PC-9 (cell line): ENCODE measurements around the gene GPBP1. TPM values are rescaled to one million over a fixed set of nuclear protein-coding genes. Genes with fewer than 3 reads are reported as not detected.

Experiments
- BruUV-seq: library from RNA; stranded (reverse); fragments of 400-500 nt; replicated peaks from 2 replicates; lab custom pipeline; 2021; lab: Mats Ljungman, UMichigan
- CTCF ChIA-PET: fragments of 300-600 bp; sonication (Branson Sonifier 250); formaldehyde crosslinking; loops from one replicate; lab custom pipeline; 2022; ENCODE audit warnings: antibody characterized with exemption; lab: Charles Lee
- POLR2A ChIA-PET: fragments of 300-600 bp; sonication (Branson Sonifier 250); formaldehyde crosslinking; loops from one replicate; lab custom pipeline; 2022; ENCODE audit warnings: antibody characterized with exemption; ENCODE audit not compliant: unreplicated experiment; lab: Charles Lee
- DNase-seq, 2 experiments: peaks; one replicate each; pipeline versions ENCODE4 v3.0.0 to v3.0.0-alpha.2; 2015 to 2022; ENCODE audit warnings: mixed read lengths in 1 of 2
- H2AFZ ChIP-seq: fragments of 200-600 bp; sonication (generic); 2 replicates; pipeline ENCODE4 v1.8.1; 2017; ENCODE audit warnings: antibody characterized with exemption
- H3F3A ChIP-seq: fragments of 200-600 bp; sonication (generic); 2 replicates; pipeline ENCODE4 v1.8.1; 2017; ENCODE audit warnings: antibody characterized with exemption, mild to moderate bottlenecking, low read depth; ENCODE audit not compliant: insufficient read depth
- H3K27ac ChIP-seq: fragments of 200-600 bp; sonication (generic); 2 replicates; pipeline ENCODE4 v1.6.1; 2016; ENCODE audit warnings: mixed run types
- H3K27me3 ChIP-seq: fragments of 200-600 bp; sonication (generic); 2 replicates; pipeline ENCODE4 v1.6.1; 2016; ENCODE audit warnings: low read depth, mixed run types; ENCODE audit not compliant: insufficient read depth
- H3K36me3 ChIP-seq: fragments of 200-600 bp; sonication (generic); 2 replicates; pipeline ENCODE4 v1.6.1; 2016; ENCODE audit warnings: low read depth, mixed run types
- H3K4me1 ChIP-seq: fragments of 200-600 bp; sonication (generic); replicated peaks from 2 replicates; pipeline ENCODE4 v1.6.1; 2016; ENCODE audit warnings: mixed run types; ENCODE audit not compliant: insufficient read depth
- H3K4me2 ChIP-seq: fragments of 200-600 bp; sonication (generic); 2 replicates; pipeline ENCODE4 v1.6.1; 2017; ENCODE audit warnings: mixed run types
- H3K4me3 ChIP-seq: fragments of 200-600 bp; sonication (generic); 2 replicates; pipeline ENCODE4 v1.6.1; 2016; ENCODE audit warnings: mixed run types
- H3K79me2 ChIP-seq: fragments of 200-600 bp; sonication (generic); 2 replicates; pipeline ENCODE4 v1.6.1; 2017; ENCODE audit warnings: low read depth, mixed run types
- H3K9me2 ChIP-seq: fragments of 200-600 bp; sonication (generic); 2 replicates; pipeline ENCODE4 v1.8.1; 2017; ENCODE audit warnings: mild to moderate bottlenecking; ENCODE audit not compliant: insufficient read depth
- H3K9me3 ChIP-seq: fragments of 200-600 bp; sonication (generic); 2 replicates; pipeline ENCODE4 v1.8.1; 2016; ENCODE audit warnings: low read depth; ENCODE audit not compliant: insufficient read depth
- H4K20me1 ChIP-seq: fragments of 200-600 bp; sonication (generic); 2 replicates; pipeline ENCODE4 v1.8.1; 2017; ENCODE audit not compliant: insufficient read depth
- CTCF ChIP-seq: fragments of 200-600 bp; sonication (generic); conservative IDR thresholded peaks from 2 replicates; pipeline ENCODE4 v1.6.1; 2017; ENCODE audit warnings: mixed run types, antibody characterized with exemption, mild to moderate bottlenecking, moderate library complexity
- EZH2 ChIP-seq: fragments of 200-600 bp; sonication (generic); IDR thresholded peaks from 2 replicates; pipeline ENCODE4 v1.8.0; 2017; ENCODE audit warnings: antibody characterized with exemption, low read depth
- intact Hi-C: fragments of 100-400 bp; cut with micrococcal nuclease; formaldehyde crosslinking; loops from one replicate; pipeline ENCODE4 v1.10.0; 2022; ENCODE audit not compliant: unreplicated experiment
- total RNA-seq: library from RNA; stranded (reverse); gene quantifications from 2 replicates; pipeline ENCODE4 v1.2.3, GENCODE V29; 2021

The GPBP1 gene
- total RNA-seq, 1 experiment from 2014 or later: 75.0 TPM

GRCh38 chr5:57202811-57203210 is 29.0 kb downstream of the GPBP1 start:
- Histone ChIP-seq H3K4me2 (no peak overlapping the region), H3K4me3 (no peak overlapping the region), H3K79me2 (peaks cover 99% of the 10 kb centered on the region), H4K20me1 (peaks cover 38% of the 10 kb centered on the region), H3K9me3 (no peaks in the 10 kb centered on the region; the same call in 1 of the 2 replicates), H3F3A (peaks cover 22% of the 10 kb centered on the region), H3K9me2 (no peaks in the 10 kb centered on the region), H3K36me3 (peaks cover 37% of the 10 kb centered on the region), H3K27me3 (no peaks in the 10 kb centered on the region), H3K27ac (no peak overlapping the region), H3K4me1 (peaks cover 8% of the 10 kb centered on the region), H2AFZ (no peak overlapping the region)
- POLR2A ChIA-PET: no interaction called here
- no TSS peak for BruUV-seq
- intact Hi-C loops: no loop called here
- no peak for DNase-seq
- CTCF ChIA-PET: no interaction called here
- TF ChIP-seq CTCF: no peak
- TF ChIP-seq EZH2: no peak

GRCh38 chr5:57207007-57207653 is 33.3 kb downstream of the GPBP1 start:
- peaks cover 7% of the 10 kb centered on the region for H4K20me1 ChIP-seq
- DNase-seq: no peak
- peaks cover 29% of the 10 kb centered on the region for H3K36me3 ChIP-seq
- no TSS peak for BruUV-seq
- no peaks in the 10 kb centered on the region for H3K27me3 ChIP-seq
- CTCF ChIA-PET: no interaction called here
- no peak overlapping the region for H3K27ac ChIP-seq
- H3K4me2 ChIP-seq: no peak overlapping the region
- no peak for TF ChIP-seq EZH2
- no peak for TF ChIP-seq CTCF
- peaks cover 18% of the 10 kb centered on the region for H3K4me1 ChIP-seq
- H3K4me3 ChIP-seq: no peak overlapping the region
- H3K79me2 ChIP-seq: peaks cover 100% of the 10 kb centered on the region
- intact Hi-C loops: no loop called here
- H3K9me3 ChIP-seq: peaks cover 11% of the 10 kb centered on the region; the same call in 1 of the 2 replicates
- H3K9me2 ChIP-seq: no peaks in the 10 kb centered on the region
- no peak overlapping the region for H2AFZ ChIP-seq
- POLR2A ChIA-PET: no interaction called here
- H3F3A ChIP-seq: peaks cover 26% of the 10 kb centered on the region

GRCh38 chr5:57207681-57208080 is 33.8 kb downstream of the GPBP1 start:
- intact Hi-C loops: no loop called here
- Histone ChIP-seq H2AFZ (no peak overlapping the region), H3F3A (peaks cover 25% of the 10 kb centered on the region), H3K4me3 (no peak overlapping the region), H4K20me1 (peaks cover 7% of the 10 kb centered on the region; the same call in 1 of the 2 replicates), H3K36me3 (peaks cover 29% of the 10 kb centered on the region), H3K9me3 (peaks cover 11% of the 10 kb centered on the region; the same call in 1 of the 2 replicates), H3K79me2 (peaks cover 100% of the 10 kb centered on the region), H3K4me2 (no peak overlapping the region), H3K27me3 (no peaks in the 10 kb centered on the region), H3K27ac (no peak overlapping the region), H3K4me1 (peaks cover 18% of the 10 kb centered on the region), H3K9me2 (no peaks in the 10 kb centered on the region)
- ChIA-PET POLR2A (no interaction called here), CTCF (no interaction called here)
- no peak for DNase-seq
- TF ChIP-seq EZH2 (no peak), CTCF (no peak)
- no TSS peak for BruUV-seq
